D721Med (cell line): Measurements from ENCODE around the gene OSBPL9.

Source experiments
- DNase-seq: peaks from one replicate; pipeline ENCODE4 v3.0.0; 2011; ENCODE audit warnings: low spot score; ENCODE audit not compliant: insufficient read length
- FAIRE-seq: peaks from 2 replicates; lab custom pipeline; 2011; peaks lifted over from hg19 to GRCh38; lab: Jason Lieb, UNC
- CTCF ChIP-seq: IDR thresholded peaks from 2 replicates; pipeline ENCODE4 v1.5.1; 2012; ENCODE audit warnings: mild to moderate bottlenecking, control low read depth; ENCODE audit not compliant: insufficient read depth; ENCODE audit errors: missing control alignments

Gene OSBPL9

DNA sequence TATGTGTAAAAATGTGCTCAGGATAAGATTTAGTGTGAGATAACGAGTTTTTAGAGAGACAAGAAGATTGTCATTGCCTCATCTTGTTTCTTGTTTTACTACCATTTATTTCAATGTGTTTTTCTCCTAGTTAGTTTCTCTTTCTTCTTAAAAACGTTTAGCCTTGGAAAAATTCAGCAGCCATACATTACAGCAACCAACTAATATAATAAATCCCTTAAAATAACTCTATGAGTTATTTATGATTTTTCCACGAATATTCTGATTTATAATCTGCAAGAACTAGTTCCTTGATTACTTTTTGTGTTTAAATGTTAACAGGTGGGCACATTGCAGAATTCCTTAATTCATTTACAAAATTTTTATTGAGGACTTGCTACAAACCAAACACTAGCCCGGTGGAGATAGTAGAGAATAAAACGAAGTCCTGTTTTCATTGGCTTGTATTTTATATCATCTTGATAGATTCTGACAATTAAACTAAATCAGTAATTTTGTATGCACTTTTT is 118.9 kb downstream of the OSBPL9 start:
- no peak for DNase-seq
- TF ChIP-seq CTCF: no peak
- FAIRE-seq: no peak

DNA sequence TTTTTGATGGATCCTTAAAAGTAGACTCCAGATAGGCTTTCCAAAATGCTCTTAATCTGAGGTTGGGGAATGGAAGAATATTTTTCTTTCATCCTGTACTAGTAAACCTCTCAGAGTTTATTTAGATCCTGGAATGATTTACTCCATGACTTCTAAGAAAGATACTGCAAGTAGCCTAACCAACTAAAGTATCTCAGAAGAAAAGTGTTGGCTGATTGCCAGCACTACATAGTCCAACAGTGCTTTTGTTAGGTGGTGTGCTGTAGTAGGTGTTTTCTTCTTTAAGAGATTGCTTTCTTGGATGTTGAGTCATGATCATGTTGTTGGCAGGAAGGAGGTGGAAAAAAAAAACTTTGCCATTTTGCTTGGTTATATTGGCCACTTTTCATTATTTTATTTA is 119.8 kb downstream of the OSBPL9 start:
- TF ChIP-seq CTCF: no peak
- FAIRE-seq (no peak), DNase-seq (no peak)

- FAIRE-seq: no peak
- no peak for DNase-seq
- no peak for TF ChIP-seq CTCF
These were observed 121.8 kb downstream of the OSBPL9 start for GRCh38 chr1:51738681-51739080.

- no peak for TF ChIP-seq CTCF
- DNase-seq (no peak), FAIRE-seq (no peak)
These were observed 123.8 kb downstream of the OSBPL9 start for GRCh38 chr1:51740652-51741051.

GRCh38 chr1:51741121-51741681 is 124.3 kb downstream of the OSBPL9 start:
- DNase-seq: no peak
- TF ChIP-seq CTCF: no peak
- FAIRE-seq: no peak

DNA sequence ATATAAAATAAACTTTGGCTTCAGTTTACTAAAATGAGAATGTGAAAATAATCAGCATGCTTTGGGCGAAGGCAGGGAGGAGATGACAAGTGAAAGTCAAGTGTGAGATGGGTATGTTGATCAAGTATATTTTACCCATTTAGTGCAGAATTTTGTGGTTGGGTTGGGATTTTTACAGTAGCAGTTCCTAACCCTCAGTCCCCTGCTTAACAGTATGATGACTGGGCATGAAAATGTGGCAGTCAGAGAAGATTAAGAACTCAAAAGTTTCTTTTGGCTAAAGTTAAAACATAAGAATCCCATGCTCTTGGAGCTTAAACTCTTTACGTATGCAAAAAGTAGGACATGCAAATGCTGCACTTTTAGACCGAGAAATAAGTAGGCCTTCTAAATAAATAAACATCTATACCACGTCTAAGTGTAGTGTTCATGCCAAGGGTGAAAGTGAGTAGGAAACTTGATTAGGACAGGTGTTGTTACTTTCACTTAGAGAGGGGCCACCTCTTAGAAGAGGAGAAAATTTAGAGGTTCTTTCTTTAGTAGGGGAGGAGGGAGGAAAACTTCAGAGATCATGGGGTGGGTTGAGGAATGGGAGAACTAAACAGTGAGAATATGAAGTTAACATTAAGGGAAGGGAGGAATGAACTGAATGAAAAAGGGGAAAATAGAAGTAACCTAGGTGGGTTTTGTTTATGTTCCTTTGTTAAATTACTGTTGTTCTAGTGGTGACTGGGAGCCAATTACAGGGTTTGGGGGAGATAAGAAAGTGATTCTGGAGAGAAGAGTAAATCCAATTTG is 127.8 kb downstream of the OSBPL9 start:
- FAIRE-seq (no peak), DNase-seq (no peak)
- TF ChIP-seq CTCF: no peak

DNA sequence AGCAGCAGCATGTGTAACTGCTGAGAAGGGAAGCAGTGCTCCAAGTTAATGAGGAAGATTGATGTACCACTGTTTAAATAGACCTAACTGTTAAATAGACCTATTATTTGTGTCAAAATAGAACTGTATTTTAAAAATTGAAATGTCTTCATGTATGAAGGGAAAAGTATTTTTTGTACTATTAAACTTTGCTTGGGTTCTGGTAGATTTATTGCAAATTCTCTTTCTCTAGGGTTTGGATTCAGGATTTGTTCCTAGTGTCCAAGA is 128.3 kb downstream of the OSBPL9 start:
- no peak for TF ChIP-seq CTCF
- DNase-seq (no peak), FAIRE-seq (no peak)
